ENCODE results near the gene DSCAM. TPM values are rescaled to one million over a fixed set of nuclear protein-coding genes. Genes with fewer than 3 reads are reported as not detected.

Gene DSCAM
- total RNA-seq, 1 donor from 2014 or later = 0.21 TPM

DNA sequence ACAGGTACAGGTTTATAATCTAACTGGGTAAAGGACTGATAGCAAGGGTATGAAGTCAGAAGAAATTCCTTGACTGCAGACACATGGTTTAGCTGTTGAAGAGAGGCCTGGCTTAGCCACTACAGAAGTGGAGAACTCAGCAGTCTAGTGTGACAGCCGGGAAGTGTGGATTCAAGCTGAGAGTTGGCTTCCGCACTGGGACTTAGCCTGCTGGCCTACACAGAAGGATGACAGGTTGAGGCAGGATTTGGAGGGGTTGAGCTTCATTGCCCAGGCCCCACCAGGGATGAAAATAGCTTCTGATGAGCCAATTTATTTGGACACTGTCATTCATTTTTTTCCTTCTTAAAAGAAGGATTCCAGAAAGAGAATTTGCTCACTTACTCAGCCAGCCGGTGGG lies 695.3 kb downstream of the DSCAM start:
- no peak for DNase-seq (ENCODE audit: low spot score)
- Mint-ChIP-seq H3K36me3 (ENCODE audit: low read depth, unreplicated experiment) (peaks cover 11% of the 10 kb centered on the region), H3K27ac (ENCODE audit: unreplicated experiment) (no peak overlapping the region), H3K4me3 (ENCODE audit: unreplicated experiment) (no peak overlapping the region), H3K4me1 (ENCODE audit: unreplicated experiment) (no peaks in the 10 kb centered on the region), H3K27me3 (ENCODE audit: unreplicated experiment) (peaks cover 2% of the 10 kb centered on the region), H3K9me3 (ENCODE audit: unreplicated experiment) (peaks cover 25% of the 10 kb centered on the region)
- TF ChIP-seq, protein P1, sequence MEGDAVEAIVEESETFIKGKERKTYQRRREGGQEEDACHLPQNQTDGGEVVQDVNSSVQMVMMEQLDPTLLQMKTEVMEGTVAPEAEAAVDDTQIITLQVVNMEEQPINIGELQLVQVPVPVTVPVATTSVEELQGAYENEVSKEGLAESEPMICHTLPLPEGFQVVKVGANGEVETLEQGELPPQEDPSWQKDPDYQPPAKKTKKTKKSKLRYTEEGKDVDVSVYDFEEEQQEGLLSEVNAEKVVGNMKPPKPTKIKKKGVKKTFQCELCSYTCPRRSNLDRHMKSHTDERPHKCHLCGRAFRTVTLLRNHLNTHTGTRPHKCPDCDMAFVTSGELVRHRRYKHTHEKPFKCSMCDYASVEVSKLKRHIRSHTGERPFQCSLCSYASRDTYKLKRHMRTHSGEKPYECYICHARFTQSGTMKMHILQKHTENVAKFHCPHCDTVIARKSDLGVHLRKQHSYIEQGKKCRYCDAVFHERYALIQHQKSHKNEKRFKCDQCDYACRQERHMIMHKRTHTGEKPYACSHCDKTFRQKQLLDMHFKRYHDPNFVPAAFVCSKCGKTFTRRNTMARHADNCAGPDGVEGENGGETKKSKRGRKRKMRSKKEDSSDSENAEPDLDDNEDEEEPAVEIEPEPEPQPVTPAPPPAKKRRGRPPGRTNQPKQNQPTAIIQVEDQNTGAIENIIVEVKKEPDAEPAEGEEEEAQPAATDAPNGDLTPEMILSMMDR (IDR thresholded peaks at IDR 0.05; ENCODE audit: unreplicated experiment) = no peak

DNA sequence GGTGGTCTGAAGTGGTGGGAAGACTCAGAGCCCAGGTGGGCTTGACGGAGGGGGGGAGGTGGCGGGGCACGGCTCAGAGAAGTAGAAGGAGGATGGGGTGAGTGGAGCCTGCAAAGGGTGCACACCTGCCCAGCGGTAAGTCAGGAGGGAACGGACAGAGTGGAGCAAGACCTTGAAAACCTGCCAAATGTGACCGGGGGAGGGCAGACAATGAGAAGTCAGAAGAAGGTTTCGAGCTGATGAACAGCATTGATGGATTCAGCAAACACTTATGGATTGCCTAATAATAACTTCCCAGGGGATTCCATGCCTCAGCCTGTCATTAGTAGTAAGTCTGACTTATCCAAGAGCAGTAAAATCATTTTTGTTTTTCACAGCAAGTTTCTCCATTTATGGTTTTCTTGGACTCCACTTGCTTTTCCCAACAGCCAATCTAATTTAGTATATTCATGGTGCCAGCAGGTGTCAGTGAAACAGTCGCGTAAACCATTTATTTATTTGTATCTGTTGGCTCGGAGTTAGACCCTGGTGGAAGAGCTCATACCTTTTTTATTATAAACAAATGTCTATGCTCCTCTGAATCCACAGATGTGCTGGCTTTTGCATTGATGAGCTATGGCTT lies 700.6 kb downstream of the DSCAM start:
- no peak overlapping the region for H3K4me3 Mint-ChIP-seq (ENCODE audit: unreplicated experiment)
- no peak overlapping the region for H3K27ac Mint-ChIP-seq (ENCODE audit: unreplicated experiment)
- no peaks in the 10 kb centered on the region for H3K36me3 Mint-ChIP-seq (ENCODE audit: low read depth, unreplicated experiment)
- no peak for DNase-seq (ENCODE audit: low spot score)
- H3K27me3 Mint-ChIP-seq (ENCODE audit: unreplicated experiment) = peaks cover 1% of the 10 kb centered on the region
- no peaks in the 10 kb centered on the region for H3K9me3 Mint-ChIP-seq (ENCODE audit: unreplicated experiment)
- H3K4me1 Mint-ChIP-seq (ENCODE audit: unreplicated experiment) = peaks cover 3% of the 10 kb centered on the region
- TF ChIP-seq, protein P1 (IDR thresholded peaks at IDR 0.05; ENCODE audit: unreplicated experiment) = no peak

DNA sequence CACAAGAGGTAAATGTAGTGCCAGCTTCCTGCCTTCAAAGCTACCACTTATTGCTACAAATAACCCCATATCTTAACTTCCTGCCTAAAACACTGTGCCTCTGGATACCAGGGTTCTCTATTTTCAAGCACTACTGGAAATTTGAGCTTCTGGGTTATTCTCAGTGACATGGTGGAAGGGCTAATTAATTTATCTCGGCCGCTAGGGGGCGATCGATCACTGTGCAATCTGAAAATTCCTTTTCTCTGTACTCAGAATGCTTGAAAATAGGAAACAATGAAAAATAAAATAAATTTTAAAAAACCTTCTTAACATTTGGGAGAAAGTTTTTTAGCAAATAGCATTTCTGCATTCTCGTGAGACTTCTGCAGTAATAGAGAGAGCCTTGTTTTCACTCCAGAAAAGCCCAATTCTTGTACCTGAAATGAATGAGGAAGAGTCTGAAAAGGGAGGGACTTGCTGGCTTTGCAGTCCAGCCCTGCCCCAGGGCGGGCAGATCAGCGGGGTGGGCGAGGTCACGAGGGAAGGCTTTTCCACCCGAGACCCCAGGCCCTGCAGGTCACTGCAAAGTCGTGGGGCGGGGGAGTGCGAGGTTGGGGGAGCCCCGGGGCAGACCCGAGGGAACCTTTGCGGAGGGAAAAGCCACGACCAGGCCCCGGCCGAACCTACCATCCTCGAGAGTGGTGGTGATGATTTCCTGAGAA lies 703.0 kb downstream of the DSCAM start:
- DNase-seq (ENCODE audit: low spot score) = peak; percentile 61

DNA sequence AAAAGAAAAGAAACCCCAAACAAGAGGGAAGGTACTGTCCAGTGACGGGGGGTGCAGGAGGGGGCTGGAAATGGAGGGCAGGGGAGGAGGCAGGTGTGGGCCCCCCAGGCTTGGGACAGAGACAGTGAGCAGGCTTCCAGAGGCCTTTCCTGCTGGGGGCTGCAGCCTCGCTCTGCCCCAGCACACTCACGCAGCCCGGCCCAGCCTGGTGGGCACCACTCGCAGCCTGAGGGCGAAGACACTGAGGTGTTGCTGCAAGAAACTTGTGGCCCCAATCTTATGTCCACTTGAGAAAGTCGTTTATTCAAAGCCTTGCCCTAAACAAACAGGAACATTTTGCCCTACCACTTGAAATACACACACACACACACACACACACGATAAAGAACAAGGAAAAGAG lies 705.3 kb downstream of the DSCAM start:
- peaks cover 5% of the 10 kb centered on the region for H3K9me3 Mint-ChIP-seq (ENCODE audit: unreplicated experiment)
- DNase-seq (ENCODE audit: low spot score) = no peak
- H3K27me3 Mint-ChIP-seq (ENCODE audit: unreplicated experiment) = peaks cover 1% of the 10 kb centered on the region
- TF ChIP-seq, protein P1 (IDR thresholded peaks at IDR 0.05; ENCODE audit: unreplicated experiment) = no peak
- H3K27ac Mint-ChIP-seq (ENCODE audit: unreplicated experiment) = no peak overlapping the region
- H3K4me3 Mint-ChIP-seq (ENCODE audit: unreplicated experiment) = peak overlapping the region; percentile 19
- peaks cover 5% of the 10 kb centered on the region for H3K36me3 Mint-ChIP-seq (ENCODE audit: low read depth, unreplicated experiment)
- peaks cover 3% of the 10 kb centered on the region for H3K4me1 Mint-ChIP-seq (ENCODE audit: unreplicated experiment)

More for the DNA sequence above, 703.0 kb downstream of the DSCAM start:
- H3K9me3 Mint-ChIP-seq (ENCODE audit: unreplicated experiment) = peaks cover 5% of the 10 kb centered on the region
- peaks cover 3% of the 10 kb centered on the region for H3K4me1 Mint-ChIP-seq (ENCODE audit: unreplicated experiment)
- peaks cover 5% of the 10 kb centered on the region for H3K36me3 Mint-ChIP-seq (ENCODE audit: low read depth, unreplicated experiment)
- TF ChIP-seq, protein P1 (IDR thresholded peaks at IDR 0.05; ENCODE audit: unreplicated experiment) = peak; percentile 92
- peaks cover 1% of the 10 kb centered on the region for H3K27me3 Mint-ChIP-seq (ENCODE audit: unreplicated experiment)
- H3K27ac Mint-ChIP-seq (ENCODE audit: unreplicated experiment) = no peak overlapping the region
- H3K4me3 Mint-ChIP-seq (ENCODE audit: unreplicated experiment) = no peak overlapping the region

DNA sequence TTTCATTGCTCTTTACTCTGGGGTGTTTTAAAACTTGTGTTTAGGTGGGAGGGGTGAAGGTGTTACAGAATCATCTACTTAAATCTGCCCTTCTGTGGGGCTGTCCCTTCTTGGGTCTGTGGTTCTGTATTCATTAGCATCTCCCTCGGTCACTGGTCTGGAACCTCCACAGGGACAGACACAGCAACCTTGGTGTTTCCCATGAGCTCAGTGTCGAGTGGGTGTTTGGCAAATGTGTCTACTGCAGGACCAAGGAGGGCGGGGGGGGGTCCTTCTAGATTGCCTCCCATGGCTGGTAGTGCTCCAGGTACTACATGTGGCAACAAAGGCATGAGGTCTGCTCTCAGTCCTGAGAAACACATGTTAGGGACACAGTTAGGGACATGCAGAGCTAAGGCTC lies 706.3 kb downstream of the DSCAM start:
- peaks cover 5% of the 10 kb centered on the region for H3K9me3 Mint-ChIP-seq (ENCODE audit: unreplicated experiment)
- H3K4me3 Mint-ChIP-seq (ENCODE audit: unreplicated experiment) = no peak overlapping the region
- peaks cover 1% of the 10 kb centered on the region for H3K27me3 Mint-ChIP-seq (ENCODE audit: unreplicated experiment)
- DNase-seq (ENCODE audit: low spot score) = no peak
- H3K27ac Mint-ChIP-seq (ENCODE audit: unreplicated experiment) = no peak overlapping the region
- peaks cover 3% of the 10 kb centered on the region for H3K4me1 Mint-ChIP-seq (ENCODE audit: unreplicated experiment)
- TF ChIP-seq, protein P1 (IDR thresholded peaks at IDR 0.05; ENCODE audit: unreplicated experiment) = no peak
- peaks cover 5% of the 10 kb centered on the region for H3K36me3 Mint-ChIP-seq (ENCODE audit: low read depth, unreplicated experiment)

Measured in endothelial cell (in vitro differentiated cells).